ENCODE measurements around the gene CARD9.
"Not testable (repeated sequence)": the region's sequence is repeated elsewhere in the genome, so short reads cannot be mapped to it uniquely, and the experiment has no call there.

DNA sequence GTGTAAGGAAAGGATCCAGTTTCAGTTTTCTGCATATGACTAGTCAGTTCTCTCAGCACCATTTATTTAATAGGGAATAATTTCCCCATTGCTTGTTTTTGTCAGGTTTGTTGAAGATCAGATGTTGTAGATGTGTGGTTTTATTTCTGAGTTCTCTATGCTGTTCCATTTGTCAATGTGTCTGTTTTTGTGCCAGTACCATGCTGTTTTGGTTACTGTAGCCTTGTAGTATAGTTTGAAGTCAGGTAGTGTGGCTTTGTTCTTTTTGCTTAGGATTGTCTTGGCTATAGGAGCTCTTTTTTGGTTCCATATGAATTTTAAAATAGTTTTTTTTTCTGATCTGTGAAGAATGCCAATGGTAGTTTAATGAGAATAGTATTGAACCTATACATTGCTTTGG, 52.5 kb downstream of the CARD9 start:
- TF ChIP-seq, protein P1, sequence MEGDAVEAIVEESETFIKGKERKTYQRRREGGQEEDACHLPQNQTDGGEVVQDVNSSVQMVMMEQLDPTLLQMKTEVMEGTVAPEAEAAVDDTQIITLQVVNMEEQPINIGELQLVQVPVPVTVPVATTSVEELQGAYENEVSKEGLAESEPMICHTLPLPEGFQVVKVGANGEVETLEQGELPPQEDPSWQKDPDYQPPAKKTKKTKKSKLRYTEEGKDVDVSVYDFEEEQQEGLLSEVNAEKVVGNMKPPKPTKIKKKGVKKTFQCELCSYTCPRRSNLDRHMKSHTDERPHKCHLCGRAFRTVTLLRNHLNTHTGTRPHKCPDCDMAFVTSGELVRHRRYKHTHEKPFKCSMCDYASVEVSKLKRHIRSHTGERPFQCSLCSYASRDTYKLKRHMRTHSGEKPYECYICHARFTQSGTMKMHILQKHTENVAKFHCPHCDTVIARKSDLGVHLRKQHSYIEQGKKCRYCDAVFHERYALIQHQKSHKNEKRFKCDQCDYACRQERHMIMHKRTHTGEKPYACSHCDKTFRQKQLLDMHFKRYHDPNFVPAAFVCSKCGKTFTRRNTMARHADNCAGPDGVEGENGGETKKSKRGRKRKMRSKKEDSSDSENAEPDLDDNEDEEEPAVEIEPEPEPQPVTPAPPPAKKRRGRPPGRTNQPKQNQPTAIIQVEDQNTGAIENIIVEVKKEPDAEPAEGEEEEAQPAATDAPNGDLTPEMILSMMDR (IDR thresholded peaks at IDR 0.05) = not testable (repeated sequence)
- not testable (repeated sequence) for TF ChIP-seq EZH2 (IDR thresholded peaks at IDR 0.05)

All from neural progenitor cell (in vitro differentiated cells).